ENCODE results near the gene SCRN1.

GRCh38 chr7:29935111-29935510 lies 54.5 kb downstream of the SCRN1 start:
- TF ChIP-seq CTCF (conservative IDR thresholded peaks at IDR 0.05; ENCODE audit: low read length) (no peak), EZH2phosphoT487 (IDR thresholded peaks at IDR 0.05; ENCODE audit: borderline replicate concordance, low read depth, low read length) (no peak)

Data from OCI-LY7 (cell line).